ENCODE data around the gene KLHL15.

Gene KLHL15

GRCh38 chrX:24034485-24034884 is 7.5 kb upstream of the KLHL15 start:
- Histone ChIP-seq H3K27me3 (ENCODE audit: control insufficient read depth in 2 of 2, insufficient read depth in 2 of 2, low read length in 2 of 2) (peaks cover 7 to 19% of the 10 kb centered on the region in 2 donors), H3K9ac (ENCODE audit: low read depth in 1 of 2, low read length in 2 of 2) (no peak overlapping the region), H3K36me3 (ENCODE audit: control insufficient read depth in 2 of 2, insufficient read depth in 2 of 2, low read length in 2 of 2) (no peaks in the 10 kb centered on the region), H3K9me3 (ENCODE audit: control insufficient read depth in 2 of 2, low read length in 2 of 2) (no peaks in the 10 kb centered on the region), H3K4me3 (ENCODE audit: low read length in 2 of 2) (no peak overlapping the region), H3K27ac (ENCODE audit: low read depth in 2 of 2, low read length in 2 of 2) (no peak overlapping the region), H3K4me1 (ENCODE audit: control insufficient read depth in 2 of 2, insufficient read depth in 2 of 2, low read length in 2 of 2) (no peaks in the 10 kb centered on the region)

DNA sequence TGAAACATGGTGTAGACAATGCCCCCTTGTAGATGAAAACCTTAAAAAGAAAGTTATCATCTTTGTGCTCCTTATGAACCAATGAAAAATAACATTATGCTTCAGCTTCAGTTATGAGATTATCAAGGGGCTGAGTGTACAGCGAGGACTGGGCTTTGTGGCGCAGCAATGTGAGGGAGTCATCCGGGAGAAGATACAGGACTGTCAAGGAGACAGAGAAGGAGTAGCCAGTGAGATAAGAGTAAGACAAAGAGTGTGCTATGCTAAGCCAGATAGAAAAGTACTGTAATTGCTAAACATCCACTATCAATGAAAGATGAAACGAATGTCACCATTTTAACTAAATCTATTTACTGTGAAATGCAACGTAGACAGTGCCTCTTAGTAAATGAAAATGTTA is 3.6 kb upstream of the KLHL15 start:
- H3K4me3 ChIP-seq (ENCODE audit: low read length in 2 of 2) = no peak overlapping the region
- H3K36me3 ChIP-seq (ENCODE audit: control insufficient read depth in 2 of 2, insufficient read depth in 2 of 2, low read length in 2 of 2) = no peaks in the 10 kb centered on the region
- no peak overlapping the region for H3K9ac ChIP-seq (ENCODE audit: low read depth in 1 of 2, low read length in 2 of 2)
- H3K9me3 ChIP-seq (ENCODE audit: control insufficient read depth in 2 of 2, low read length in 2 of 2) = no peaks in the 10 kb centered on the region
- no peaks in the 10 kb centered on the region for H3K4me1 ChIP-seq (ENCODE audit: control insufficient read depth in 2 of 2, insufficient read depth in 2 of 2, low read length in 2 of 2)
- H3K27me3 ChIP-seq (ENCODE audit: control insufficient read depth in 2 of 2, insufficient read depth in 2 of 2, low read length in 2 of 2) = peaks cover 7 to 19% of the 10 kb centered on the region in 2 donors
- no peak overlapping the region for H3K27ac ChIP-seq (ENCODE audit: low read depth in 2 of 2, low read length in 2 of 2)

DNA sequence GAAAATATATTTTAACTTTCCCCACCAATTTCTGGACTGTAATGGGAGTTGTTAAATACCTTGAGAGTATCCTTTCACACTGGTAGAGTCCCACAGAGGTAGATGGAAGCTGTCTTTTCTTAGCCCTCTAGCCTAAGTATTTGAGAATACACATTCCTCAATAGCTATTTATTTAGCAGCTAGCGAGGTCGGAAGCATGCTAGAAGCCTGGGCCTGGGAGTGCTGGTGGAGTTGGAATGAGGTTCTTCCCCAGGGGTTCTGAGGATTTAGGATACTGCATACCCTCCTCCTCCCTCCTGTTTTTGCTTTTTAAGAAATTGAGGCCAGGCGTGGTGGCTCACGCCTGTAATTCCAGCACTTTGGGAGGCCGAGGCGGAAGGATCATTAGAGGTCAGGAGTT is 999 bp upstream of the KLHL15 start:
- Histone ChIP-seq H3K9ac (ENCODE audit: low read depth in 1 of 2, low read length in 2 of 2) (no peak overlapping the region), H3K36me3 (ENCODE audit: control insufficient read depth in 2 of 2, insufficient read depth in 2 of 2, low read length in 2 of 2) (no peaks in the 10 kb centered on the region), H3K27me3 (ENCODE audit: control insufficient read depth in 2 of 2, insufficient read depth in 2 of 2, low read length in 2 of 2) (peaks cover 7 to 12% of the 10 kb centered on the region in 2 donors), H3K27ac (ENCODE audit: low read depth in 2 of 2, low read length in 2 of 2) (no peak overlapping the region), H3K9me3 (ENCODE audit: control insufficient read depth in 2 of 2, low read length in 2 of 2) (no peaks in the 10 kb centered on the region), H3K4me3 (ENCODE audit: low read length in 2 of 2) (no peak overlapping the region), H3K4me1 (ENCODE audit: control insufficient read depth in 2 of 2, insufficient read depth in 2 of 2, low read length in 2 of 2) (no peaks in the 10 kb centered on the region)

GRCh38 chrX:24026432-24026831 is 554 bp downstream of the KLHL15 start:
- peak overlapping the region; percentile 71 to 85 for H3K4me3 ChIP-seq (ENCODE audit: low read length in 2 of 2)
- no peaks in the 10 kb centered on the region for H3K9me3 ChIP-seq (ENCODE audit: control insufficient read depth in 2 of 2, low read length in 2 of 2)
- H3K36me3 ChIP-seq (ENCODE audit: control insufficient read depth in 2 of 2, insufficient read depth in 2 of 2, low read length in 2 of 2) = no peaks in the 10 kb centered on the region
- H3K9ac ChIP-seq (ENCODE audit: low read depth in 1 of 2, low read length in 2 of 2) = peak overlapping the region in 1 of 2 donors; percentile 88
- no peaks in the 10 kb centered on the region for H3K4me1 ChIP-seq (ENCODE audit: control insufficient read depth in 2 of 2, insufficient read depth in 2 of 2, low read length in 2 of 2)
- peak overlapping the region; percentile 93 to 94 for H3K27ac ChIP-seq (ENCODE audit: low read depth in 2 of 2, low read length in 2 of 2)
- peaks cover 7 to 9% of the 10 kb centered on the region in 2 donors for H3K27me3 ChIP-seq (ENCODE audit: control insufficient read depth in 2 of 2, insufficient read depth in 2 of 2, low read length in 2 of 2)

GRCh38 chrX:24025741-24026403 is 1.1 kb downstream of the KLHL15 start:
- peak overlapping the region; percentile 93 to 94 for H3K27ac ChIP-seq (ENCODE audit: low read depth in 2 of 2, low read length in 2 of 2)
- no peaks in the 10 kb centered on the region for H3K9me3 ChIP-seq (ENCODE audit: control insufficient read depth in 2 of 2, low read length in 2 of 2)
- no peaks in the 10 kb centered on the region for H3K36me3 ChIP-seq (ENCODE audit: control insufficient read depth in 2 of 2, insufficient read depth in 2 of 2, low read length in 2 of 2)
- H3K9ac ChIP-seq (ENCODE audit: low read depth in 1 of 2, low read length in 2 of 2) = peak overlapping the region; percentile 86 to 88
- peak overlapping the region; percentile 71 to 85 for H3K4me3 ChIP-seq (ENCODE audit: low read length in 2 of 2)
- no peaks in the 10 kb centered on the region for H3K4me1 ChIP-seq (ENCODE audit: control insufficient read depth in 2 of 2, insufficient read depth in 2 of 2, low read length in 2 of 2)
- H3K27me3 ChIP-seq (ENCODE audit: control insufficient read depth in 2 of 2, insufficient read depth in 2 of 2, low read length in 2 of 2) = peaks cover 7 to 9% of the 10 kb centered on the region in 2 donors

DNA sequence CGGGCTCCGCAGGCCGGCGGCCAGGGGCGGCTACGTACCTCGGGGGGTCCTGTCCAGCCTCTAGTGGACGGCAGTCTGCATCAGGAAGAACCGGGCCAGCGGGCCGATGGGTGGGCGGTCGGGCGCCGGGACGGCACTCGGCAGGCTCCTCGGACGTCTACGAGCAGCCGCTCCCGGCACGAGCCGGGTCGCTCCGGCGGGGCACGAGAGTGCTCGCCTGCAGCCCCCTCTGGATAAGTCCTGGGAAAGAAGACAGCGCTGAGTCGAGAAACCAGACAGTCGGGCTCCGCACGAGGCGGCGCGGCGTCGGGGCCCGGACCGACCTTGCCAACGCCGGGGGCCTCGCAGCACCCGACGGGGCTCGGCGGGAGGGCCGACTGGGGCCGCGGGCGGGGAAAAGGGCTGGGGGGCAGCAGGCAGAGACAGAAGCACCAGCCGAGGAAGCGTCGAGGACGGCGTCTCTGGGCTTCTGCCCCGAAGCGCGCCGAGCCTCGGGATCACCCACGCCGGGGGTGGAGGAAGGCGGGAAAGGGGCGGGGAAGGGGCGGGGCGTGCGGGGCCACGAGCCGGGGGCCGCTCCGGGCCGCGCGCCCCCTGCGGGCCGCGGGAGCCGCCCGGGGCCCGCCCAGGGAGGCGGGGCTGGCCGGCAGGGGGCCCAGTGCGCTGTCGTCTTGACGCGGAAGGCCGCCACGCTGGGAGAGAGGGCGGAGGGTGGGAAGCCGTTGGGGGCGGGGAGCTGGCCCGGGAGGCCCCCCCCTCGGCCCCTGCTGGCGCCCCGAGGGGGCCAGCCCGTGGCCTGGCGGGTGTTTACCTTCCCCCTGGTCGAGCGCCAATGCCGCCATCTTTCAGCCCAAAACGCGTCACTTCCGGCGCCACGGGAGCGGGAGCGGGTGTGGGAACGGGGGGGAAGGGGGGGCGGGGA is 1.9 kb downstream of the KLHL15 start:
- Histone ChIP-seq H3K9ac (ENCODE audit: low read depth in 1 of 2, low read length in 2 of 2) (peak overlapping the region; percentile 60 to 88), H3K4me3 (ENCODE audit: low read length in 2 of 2) (peak overlapping the region; percentile 73 to 85), H3K27ac (ENCODE audit: low read depth in 2 of 2, low read length in 2 of 2) (peak overlapping the region; percentile 93 to 94), H3K27me3 (ENCODE audit: control insufficient read depth in 2 of 2, insufficient read depth in 2 of 2, low read length in 2 of 2) (peaks cover 1 to 6% of the 10 kb centered on the region in 2 donors), H3K36me3 (ENCODE audit: control insufficient read depth in 2 of 2, insufficient read depth in 2 of 2, low read length in 2 of 2) (no peaks in the 10 kb centered on the region), H3K9me3 (ENCODE audit: control insufficient read depth in 2 of 2, low read length in 2 of 2) (no peaks in the 10 kb centered on the region), H3K4me1 (ENCODE audit: control insufficient read depth in 2 of 2, insufficient read depth in 2 of 2, low read length in 2 of 2) (no peaks in the 10 kb centered on the region)

- no peaks in the 10 kb centered on the region for H3K36me3 ChIP-seq (ENCODE audit: control insufficient read depth in 2 of 2, insufficient read depth in 2 of 2, low read length in 2 of 2)
- peak overlapping the region; percentile 60 to 81 for H3K9ac ChIP-seq (ENCODE audit: low read depth in 1 of 2, low read length in 2 of 2)
- no peak overlapping the region for H3K27ac ChIP-seq (ENCODE audit: low read depth in 2 of 2, low read length in 2 of 2)
- peak overlapping the region; percentile 73 to 81 for H3K4me3 ChIP-seq (ENCODE audit: low read length in 2 of 2)
- no peaks in the 10 kb centered on the region for H3K9me3 ChIP-seq (ENCODE audit: control insufficient read depth in 2 of 2, low read length in 2 of 2)
- no peaks in the 10 kb centered on the region for H3K27me3 ChIP-seq (ENCODE audit: control insufficient read depth in 2 of 2, insufficient read depth in 2 of 2, low read length in 2 of 2)
- no peaks in the 10 kb centered on the region for H3K4me1 ChIP-seq (ENCODE audit: control insufficient read depth in 2 of 2, insufficient read depth in 2 of 2, low read length in 2 of 2)
These were observed 2.9 kb downstream of the KLHL15 start for GRCh38 chrX:24023972-24024669.

DNA sequence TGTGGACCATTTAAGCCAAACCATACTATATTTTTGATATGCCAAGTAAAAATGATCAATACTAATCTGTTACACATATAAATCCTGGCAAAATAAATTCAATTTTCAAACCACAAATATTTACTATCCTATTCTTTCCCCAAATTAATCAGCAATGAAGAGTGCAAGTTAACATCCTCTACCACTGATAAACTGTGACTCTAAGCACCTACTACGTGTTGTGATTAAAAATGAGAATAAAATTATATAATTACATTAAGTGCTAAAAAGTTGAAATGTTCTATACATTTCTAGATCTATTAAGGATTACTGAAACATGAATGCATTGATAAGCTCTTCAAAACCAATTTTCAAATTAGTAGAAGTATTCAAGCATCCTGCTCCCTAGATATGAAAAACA is 3.4 kb downstream of the KLHL15 start:
- H3K27ac ChIP-seq (ENCODE audit: low read depth in 2 of 2, low read length in 2 of 2) = no peak overlapping the region
- H3K27me3 ChIP-seq (ENCODE audit: control insufficient read depth in 2 of 2, insufficient read depth in 2 of 2, low read length in 2 of 2) = no peaks in the 10 kb centered on the region
- no peaks in the 10 kb centered on the region for H3K9me3 ChIP-seq (ENCODE audit: control insufficient read depth in 2 of 2, low read length in 2 of 2)
- no peaks in the 10 kb centered on the region for H3K4me1 ChIP-seq (ENCODE audit: control insufficient read depth in 2 of 2, insufficient read depth in 2 of 2, low read length in 2 of 2)
- H3K9ac ChIP-seq (ENCODE audit: low read depth in 1 of 2, low read length in 2 of 2) = no peak overlapping the region
- H3K4me3 ChIP-seq (ENCODE audit: low read length in 2 of 2) = peak overlapping the region in 1 of 2 donors; percentile 81
- no peaks in the 10 kb centered on the region for H3K36me3 ChIP-seq (ENCODE audit: control insufficient read depth in 2 of 2, insufficient read depth in 2 of 2, low read length in 2 of 2)

DNA sequence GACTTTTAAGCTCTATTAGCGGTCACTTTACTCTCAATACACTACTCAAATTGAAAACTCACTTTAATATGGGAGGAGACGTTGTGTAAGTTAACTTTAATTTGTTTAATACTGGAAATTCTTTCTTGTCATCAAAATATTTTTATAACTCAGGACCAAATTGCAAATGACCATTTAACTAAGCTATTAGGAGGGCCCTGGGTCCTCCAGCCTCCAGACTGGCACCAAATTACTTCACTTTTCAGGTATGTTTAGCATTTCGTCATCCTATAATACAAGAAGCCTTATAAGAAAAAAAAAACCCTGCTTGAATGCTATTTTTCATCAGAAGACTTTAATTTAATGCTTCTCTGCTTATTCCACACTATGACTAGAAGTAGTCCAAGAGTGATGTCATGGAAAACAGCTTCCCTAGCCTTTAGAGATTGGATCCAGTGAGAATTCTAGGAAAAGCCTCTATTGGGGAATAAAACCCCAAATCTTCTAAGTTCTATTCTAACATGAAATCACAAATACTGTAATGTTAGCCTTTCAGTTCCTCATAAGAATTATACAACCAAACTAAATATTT is 6.6 kb downstream of the KLHL15 start:
- Histone ChIP-seq H3K27me3 (ENCODE audit: control insufficient read depth in 2 of 2, insufficient read depth in 2 of 2, low read length in 2 of 2) (peaks cover 0 to 4% of the 10 kb centered on the region in 2 donors), H3K9me3 (ENCODE audit: control insufficient read depth in 2 of 2, low read length in 2 of 2) (no peaks in the 10 kb centered on the region), H3K36me3 (ENCODE audit: control insufficient read depth in 2 of 2, insufficient read depth in 2 of 2, low read length in 2 of 2) (no peaks in the 10 kb centered on the region), H3K4me3 (ENCODE audit: low read length in 2 of 2) (no peak overlapping the region), H3K27ac (ENCODE audit: low read depth in 2 of 2, low read length in 2 of 2) (no peak overlapping the region), H3K9ac (ENCODE audit: low read depth in 1 of 2, low read length in 2 of 2) (no peak overlapping the region), H3K4me1 (ENCODE audit: control insufficient read depth in 2 of 2, insufficient read depth in 2 of 2, low read length in 2 of 2) (no peaks in the 10 kb centered on the region)

All from mucosa of rectum (tissue), 2 donors.